GM19238 (cell line): ENCODE data around the gene GPR4.

Experiments
- DNase-seq: peaks from one replicate; pipeline ENCODE4 v3.0.0; 2011; ENCODE audit warnings: low spot score; ENCODE audit not compliant: insufficient read length

GPR4 gene

DNA sequence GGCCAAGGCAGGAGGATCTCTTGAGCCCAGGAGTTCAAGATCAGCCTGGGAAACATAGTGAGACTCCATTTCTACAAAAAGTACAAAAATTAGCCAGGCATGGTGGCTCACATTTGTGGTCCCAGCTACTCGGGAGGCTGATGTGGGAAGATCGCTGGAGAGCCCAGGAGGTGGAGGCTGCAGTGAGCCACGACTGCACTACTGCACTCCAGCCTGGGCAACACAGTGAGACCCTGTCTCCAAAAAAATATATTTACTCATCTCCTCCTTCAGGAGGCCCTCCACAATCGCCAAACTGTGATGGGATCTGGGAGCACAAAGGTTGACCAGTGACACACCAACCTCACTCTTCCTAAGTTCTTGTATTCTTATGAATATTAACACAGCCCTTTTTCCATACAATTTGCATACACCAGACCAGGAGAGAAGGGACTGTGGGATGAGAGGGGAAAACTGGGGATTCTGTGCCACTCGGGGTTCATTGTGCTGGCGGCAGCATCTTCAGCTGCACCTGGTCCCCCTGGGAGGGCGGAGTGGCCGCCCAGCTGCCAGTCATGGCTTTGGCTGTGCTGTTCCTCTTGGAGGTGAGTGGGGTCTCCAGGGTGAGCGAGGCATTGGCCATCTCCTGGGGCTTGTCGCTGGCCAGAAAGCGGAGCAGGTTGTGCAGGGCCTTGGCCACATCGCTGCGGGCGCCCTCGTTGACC is 11.6 kb downstream of the GPR4 start:
- no peak for DNase-seq

DNA sequence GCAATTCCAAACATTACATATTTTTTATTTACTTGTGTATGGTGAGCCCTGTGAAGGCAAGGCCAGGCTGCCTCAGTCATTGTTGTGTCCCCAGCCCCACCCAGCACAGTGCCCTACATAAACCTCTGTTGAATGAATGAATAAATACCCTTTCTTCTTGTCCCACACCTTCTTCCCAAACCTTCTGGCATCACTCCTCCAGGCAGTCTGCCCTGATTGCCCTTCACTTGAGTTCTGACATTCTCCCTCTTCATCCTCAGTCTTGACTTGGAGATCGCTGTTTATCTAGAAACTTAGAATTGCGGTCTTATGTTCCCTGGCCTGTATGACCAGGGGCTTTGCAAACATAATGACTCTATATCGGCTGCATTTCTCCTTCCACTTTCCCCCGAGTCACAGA is 12.2 kb downstream of the GPR4 start:
- DNase-seq: no peak

DNA sequence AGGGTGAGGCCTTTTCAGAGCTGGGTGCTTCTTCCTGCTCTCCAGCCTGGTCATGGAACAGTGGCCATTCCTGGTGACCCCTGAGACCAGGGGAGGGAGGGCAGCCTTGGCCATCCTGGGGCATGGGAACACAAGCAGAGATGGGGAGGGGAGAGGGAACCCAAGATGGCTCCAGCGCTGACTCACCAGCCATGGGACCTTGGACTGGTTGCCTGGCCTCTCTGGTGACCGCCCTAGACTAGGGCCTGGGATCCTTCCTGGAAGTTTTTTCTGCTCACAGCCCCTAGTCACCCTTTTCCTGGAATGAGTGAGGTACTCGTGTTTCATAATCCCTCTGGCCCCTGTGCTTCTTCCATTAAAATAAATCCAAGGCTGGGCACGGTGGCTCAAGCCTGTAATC is 14.1 kb downstream of the GPR4 start:
- DNase-seq: no peak

DNA sequence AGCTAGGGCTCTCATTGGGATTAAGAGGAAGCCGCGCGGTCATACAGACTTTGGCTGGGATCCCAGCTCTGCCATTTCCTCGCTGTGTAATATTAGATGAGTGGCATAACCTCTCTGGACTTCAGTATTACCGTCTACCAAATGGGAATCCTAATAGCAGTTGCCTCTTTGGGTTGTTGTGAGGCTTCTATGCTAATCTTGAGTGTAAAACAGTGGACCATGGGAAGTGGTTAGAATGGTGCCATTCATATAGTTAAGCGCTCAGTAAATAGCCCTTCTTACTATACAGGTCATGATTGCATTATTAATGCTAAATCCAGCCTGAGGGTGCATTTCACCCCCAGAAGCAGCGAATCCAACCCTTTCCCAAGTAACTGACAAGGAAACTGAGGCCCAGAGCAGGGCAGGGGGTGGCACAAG is 16.8 kb downstream of the GPR4 start:
- no peak for DNase-seq

DNA sequence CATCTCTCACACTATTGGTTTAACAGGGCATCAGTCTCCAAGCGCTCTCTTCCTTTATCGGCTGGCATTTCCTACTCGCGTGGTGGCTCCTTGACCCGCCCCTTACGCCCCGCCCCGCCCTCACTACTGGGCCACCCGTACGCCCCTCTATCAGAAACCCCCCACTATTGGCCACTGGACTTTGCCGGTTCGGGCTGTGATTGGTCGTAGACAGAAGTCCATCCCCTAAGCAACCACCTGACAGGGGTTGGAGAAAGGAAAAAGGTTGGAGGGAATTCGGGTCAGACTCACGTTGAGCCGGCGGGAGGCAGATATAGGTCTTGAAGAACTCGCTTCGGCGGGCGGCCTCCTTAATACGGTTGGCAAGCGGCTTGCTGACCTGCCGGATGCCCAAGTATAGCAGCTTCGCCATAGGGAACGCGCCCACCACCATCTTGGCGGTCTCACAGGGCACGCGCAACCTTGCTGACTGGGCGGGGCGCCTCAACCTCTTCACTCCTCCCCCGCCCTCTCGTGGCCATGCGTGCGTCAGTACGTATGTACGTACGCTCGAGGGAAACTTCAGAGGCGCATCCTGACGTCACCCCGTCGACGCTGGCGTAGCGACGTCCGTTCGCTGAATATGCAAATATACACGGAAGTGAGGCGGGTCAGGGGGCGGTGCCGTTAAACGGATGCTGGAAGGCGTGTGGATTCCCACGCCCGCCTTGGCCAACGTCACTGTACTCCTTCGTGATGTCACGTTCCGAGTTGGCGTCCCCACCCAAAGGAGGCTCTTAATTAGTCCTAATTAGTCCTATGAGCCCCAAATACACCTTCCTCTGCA is 17.5 kb downstream of the GPR4 start, which contains the start of gene OPA3:
OPA3 (minus strand) TSS at position 471 of the 826 bp plus-strand sequence; CDS start at position 433, 38 bp downstream.
- peak; percentile 96 for DNase-seq

DNA sequence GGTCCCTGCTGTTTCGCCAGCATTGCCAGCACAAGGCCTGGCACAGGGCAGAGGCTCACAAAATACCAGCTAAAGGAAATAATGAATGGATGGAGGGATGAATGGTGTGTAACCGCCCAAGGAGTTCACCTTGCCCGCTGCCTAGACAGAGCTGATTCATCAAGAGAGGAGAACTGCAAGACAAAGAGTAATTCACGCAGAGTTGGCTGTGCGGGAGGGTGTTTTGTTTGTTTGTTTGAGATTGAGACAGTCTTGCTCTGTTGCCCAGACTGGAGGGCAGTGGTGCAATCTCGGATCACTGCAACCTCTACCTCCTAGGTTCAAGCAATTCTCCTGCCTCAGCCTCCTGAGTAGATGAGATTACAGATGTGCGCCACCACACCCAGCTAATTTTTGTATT is 20.4 kb downstream of the GPR4 start:
- DNase-seq: no peak

DNA sequence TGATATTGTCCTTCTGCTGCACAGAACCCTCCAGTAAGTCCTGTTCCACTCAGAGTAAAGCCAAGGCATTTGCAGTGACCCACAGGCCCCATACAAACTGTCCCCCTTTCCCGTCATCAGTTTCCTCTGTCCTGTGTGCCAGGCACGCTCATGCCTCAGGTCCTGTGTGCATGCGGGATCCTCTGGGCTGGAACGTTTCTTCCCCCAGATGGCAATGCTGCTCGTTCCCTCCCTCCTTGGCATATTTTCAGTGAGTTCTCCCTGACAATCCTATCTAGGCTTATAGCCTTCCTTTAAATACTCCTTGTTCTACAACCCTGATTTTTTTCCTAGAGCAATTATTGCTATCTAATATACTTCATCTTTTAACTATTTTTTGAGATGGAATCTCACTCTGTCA is 23.2 kb downstream of the GPR4 start:
- no peak for DNase-seq

DNA sequence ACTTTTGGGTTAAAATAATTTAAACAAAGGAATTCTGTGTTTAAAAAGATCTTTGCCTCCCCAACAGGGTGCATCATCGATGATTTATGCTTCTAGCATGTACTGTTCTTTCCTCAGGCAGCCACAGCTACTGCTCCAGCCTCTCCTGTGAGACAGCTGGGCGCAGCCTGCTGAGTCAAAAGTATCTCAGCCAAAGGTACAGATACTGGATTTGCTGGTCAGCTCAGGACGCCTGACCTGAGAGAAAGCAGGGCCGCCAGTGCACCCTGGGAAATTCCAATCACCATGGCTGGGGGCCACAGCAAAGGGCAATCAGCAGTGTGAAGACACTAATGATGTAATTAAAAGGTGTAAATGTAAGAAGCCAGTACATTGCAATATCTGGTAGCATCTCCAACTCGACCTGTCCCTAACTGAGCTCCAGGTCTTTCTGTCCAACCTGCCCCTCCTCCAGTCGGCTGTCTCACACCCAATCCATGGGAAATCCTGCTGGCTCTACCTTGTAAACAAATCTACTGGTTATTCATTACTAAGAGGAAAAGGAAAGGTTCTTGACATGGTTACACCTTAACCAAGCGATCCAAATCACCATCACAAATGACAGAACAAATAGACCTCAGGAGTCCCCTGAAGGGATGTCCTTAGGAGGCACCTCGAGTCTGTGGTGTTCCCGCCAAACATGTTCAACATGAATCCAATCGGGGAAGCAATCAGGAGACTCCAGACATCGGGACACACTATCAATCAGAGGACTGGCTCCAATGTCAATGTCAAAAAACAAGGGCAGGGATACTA is 24.7 kb downstream of the GPR4 start:
- no peak for DNase-seq

DNA sequence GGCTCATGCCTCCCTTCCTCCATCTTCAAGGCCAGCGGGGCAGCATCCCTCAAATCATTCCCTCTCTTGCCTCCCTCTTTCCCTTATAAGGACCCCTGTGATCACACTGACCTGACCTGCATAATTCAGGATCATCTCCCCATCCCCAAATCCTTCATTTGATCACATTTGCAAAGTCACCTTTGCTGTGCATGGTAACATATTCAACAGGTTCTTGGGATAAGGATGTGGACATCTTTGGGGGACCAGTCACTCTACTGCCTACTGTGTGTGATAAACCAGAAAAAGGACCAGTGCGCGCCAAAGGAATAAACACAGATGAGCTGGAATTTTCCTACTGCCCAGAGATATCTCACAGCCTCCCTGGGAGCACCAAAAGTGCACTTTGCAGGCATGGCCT is 25.3 kb downstream of the GPR4 start:
- no peak for DNase-seq

DNA sequence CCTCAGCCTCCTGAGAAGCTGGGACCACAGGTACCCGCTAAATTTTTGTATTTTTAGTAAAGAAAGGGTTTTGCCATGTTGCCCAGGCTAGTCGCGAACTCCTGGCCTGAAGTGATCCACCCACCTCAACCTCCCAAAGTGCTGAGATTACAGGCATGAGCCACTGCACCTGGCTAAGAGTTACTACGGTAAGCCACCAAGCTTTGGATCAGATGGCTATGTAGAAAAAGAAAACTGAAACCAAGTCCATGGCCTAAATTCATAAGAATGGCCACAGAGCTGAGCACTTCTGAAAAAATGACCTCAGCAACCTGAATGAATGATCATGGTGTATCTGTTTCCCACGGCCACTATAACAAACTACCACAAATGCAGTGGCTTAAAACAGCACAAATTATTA is 26.8 kb downstream of the GPR4 start:
- no peak for DNase-seq

DNA sequence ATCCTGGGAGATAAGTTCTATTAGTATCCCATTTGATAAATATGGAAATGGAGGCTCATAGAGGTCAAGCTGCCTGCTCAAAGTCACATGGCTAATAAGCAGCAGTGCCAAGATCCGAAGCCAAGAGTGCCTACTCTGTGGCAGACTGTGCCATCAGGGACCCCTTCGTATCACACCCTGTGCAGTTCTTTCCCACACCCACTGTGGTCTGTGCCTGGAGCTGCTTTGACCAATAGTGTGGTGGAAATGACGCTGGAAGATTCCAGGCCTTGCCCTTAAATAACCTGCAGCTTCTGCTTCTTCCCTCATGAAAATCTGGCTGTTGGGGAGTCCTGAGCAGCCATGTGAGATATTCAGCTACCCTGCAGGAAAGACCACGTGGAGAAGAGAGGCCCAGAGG is 27.5 kb downstream of the GPR4 start:
- no peak for DNase-seq

DNA sequence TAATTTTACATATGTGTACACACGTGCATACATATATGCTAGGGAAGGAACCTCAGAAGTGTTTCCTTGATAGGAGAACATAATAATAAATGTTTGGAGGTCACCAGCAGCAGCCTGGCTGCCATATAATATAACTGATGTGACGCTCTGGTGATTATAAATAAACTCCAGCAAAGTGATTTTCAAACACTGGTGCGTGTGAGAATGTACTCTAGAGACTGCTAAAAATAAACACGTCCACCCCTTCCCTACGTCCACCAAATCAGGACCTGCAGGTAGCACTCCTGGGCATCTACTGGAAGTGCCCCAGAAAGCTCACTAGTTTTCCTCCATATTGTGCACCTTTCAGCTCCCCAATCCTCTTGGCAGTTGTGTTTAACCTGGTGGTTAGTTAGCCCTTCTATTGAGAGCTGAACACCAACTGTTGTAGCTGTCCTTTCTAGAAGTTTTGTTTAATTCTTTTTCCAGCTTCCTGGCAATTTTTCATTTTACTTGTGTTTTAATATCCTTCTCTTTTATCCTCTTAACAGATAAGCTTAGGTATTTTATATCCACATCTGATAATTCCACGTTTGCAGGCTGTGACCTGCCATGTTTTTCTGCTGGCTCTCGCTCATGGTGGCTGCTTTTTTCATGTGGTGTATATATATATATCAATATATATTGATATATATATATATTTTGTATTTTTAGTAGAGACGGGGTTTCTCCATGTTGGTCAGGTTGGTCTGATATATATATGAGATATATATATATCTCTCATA is 30.4 kb downstream of the GPR4 start:
- no peak for DNase-seq

DNA sequence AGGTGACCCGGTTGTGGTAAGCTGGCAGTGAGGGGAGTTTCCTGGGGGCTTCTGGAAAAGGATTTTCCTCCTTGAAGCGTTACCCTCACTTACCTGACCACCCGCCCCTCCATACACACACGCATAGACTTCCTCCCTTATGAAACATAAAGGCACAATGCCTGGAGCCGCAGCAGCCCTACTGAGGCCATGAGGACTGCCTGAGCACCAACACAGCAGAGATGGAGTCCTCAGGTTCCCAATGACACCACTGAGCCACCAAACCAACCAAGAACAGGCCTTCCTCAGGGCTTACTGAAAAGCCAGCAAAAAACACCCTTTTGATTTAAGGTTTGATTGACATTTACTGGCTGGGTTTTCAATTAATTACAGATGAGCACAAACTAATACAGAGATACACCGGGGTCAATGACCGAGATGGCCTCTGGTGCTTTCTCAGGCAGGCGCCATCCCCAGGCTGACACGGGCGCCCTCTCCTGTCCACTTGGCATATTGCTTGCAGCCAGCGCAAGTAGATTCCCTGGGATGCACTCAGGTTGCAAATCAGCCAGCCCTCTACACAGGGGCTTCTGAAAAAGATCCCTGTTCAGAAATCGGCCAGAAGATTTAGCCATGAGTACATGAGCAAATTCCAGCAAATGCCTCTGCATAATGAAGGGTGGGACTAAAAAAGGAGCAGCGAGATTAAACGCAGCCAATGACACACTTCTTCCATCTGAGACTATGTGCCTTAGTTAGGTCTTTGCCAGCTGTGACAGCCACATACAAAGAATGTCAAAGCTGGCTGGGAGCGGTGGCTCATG is 32.2 kb downstream of the GPR4 start:
- no peak for DNase-seq

DNA sequence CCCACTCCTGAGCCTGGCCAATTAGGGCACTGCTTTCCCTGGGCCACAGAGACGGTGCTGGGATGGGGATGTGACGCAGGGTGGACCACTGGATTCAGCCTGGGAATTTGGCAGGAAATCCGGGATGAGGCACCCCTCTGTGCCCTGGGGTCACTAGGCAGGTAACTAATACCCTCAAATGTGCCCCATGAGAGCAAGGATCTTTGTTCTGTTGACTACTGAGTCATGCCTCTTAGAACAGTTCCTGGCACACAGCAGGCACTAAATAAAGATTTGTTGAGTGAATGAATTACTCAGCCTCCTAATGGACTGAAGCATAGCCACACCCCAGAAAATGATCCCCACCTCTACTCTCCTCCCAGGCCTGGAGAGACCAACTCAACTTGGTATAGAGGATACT is 33.3 kb downstream of the GPR4 start:
- DNase-seq: no peak

DNA sequence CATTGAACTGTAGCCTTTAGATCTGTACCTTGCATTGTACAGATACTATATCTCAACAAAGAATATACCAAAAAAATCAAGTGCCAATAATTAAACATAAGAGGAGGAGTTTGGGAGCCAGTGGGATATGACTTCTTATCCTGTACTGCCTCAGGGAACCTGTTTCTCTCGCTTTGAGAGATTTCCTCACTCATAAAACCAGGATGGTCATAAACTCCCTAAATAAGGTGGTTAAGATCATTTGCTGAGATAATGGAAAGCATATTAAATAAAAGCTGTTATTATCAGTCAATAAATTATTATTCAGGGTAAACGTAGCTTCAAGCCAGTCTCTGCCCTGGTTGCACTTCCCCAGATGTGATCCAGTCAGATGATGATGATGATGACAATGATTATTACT is 34.4 kb downstream of the GPR4 start:
- DNase-seq: no peak

DNA sequence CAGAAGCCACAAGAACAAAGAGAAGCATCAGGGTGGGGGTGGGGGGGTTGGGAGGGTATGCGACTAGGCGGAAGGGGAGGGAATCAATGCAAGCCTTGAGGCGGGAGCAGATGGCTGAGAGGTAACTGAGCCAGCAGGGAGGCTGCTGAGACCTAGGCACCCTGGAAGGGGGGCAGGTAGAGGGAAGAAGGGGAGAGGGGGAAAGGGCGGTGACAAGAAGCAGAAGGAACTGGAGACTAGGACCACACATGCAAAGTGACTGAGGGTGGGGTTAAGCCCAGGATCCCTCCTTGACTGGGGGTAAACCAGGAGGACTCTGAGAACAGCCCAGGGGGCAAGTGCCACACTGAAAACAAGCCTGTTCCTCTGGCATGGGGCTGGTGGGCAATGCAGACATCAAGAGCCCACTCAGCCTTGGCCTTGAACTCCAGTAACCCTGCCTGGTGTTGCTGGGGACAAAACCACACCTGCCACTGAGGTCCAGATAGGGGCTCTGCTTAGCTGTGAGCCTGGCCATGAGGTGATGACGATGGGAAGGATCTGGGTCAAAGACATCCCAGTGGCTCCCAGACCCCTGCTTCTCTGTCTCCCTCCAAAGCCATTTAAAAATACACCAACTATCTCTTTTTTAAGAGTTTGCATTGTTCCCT is 37.8 kb downstream of the GPR4 start:
- DNase-seq: no peak

DNA sequence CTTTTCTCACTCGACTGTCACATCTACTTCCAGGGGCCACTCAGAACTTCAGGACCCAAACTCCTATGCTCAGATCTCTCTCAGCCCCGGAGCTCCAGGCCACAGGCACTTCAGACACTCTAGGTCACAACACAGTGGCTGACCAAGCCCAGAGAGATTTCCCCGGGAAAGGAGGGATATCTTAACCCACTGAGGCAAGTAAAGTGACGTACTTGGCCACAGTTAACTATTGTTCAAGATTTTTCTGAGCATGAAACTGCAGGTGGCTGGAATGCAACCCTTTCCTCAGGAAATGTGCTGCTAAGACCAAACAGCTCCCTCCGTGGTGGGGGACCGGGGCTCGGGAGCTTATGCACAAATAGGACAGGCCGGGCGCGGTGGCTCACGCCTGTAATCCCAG is 41.3 kb downstream of the GPR4 start:
- no peak for DNase-seq

DNA sequence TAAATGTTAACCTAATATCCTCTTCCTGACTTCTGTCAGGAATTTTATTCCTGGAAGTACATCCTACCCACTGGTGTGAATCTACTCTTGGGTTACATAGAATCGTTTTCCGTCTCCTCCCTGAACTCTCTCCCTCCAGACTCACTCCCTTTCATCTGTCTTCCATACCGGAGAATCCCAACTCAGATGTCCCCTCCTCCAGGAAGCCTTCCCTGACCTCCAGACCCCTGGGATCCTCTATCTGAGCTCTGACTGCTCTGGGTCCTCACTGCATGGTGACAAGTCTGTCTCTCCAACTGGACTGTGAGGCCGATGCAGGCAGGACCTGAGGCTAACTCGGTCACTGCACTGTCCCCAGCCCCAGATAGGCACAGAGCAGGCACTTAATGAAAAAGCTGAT is 42.0 kb downstream of the GPR4 start:
- DNase-seq: no peak

DNA sequence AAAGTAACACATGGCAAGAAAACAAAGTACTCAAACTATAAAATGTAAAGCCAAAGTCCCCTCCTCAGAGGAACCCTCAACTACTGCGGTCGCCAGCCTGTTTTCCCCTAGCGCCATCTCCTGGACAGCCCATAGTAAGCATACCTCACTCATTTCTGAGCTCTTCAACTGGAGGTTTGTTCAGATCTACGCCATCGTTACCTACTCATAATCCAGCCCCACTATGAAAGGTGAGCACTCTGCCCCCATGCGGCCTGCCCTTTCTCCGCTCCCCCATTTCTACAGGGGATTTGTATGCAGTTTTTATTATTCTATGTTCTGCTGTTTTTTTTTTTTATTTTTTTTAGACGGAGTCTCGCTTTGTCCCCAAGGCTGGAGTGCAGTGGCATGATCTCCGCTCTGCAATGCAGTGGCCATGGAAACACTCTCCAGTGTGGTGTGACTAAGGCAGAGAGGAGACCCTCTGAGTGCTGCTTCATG is 43.6 kb downstream of the GPR4 start:
- peak; percentile 56 for DNase-seq

DNA sequence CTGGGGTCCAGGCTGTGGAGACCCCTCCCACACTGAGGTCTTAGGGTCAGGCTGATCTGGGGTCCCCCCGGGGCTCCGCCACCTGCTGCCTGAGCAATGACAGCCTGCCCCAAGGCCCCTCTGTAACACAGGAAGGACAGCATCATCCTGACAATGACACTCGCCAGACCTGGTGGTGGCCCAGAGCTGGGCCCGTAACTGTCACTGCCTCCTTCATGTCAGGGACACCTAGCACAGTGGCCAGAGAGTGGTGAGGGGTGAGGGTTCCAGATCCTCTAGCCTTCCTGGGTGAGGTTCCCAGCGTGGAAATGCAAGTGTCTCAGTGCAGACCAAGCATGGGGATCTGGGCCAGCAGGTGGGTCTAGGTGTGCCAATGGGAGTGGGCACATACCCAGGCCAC is 45.2 kb downstream of the GPR4 start:
- DNase-seq: no peak
